Neural progenitor cell (in vitro differentiated cells): ENCODE data around the gene OSBPL1A. TPM values are rescaled to one million over a fixed set of nuclear protein-coding genes. Genes with fewer than 3 reads are reported as not detected.
A peak's percentile ranks its signal among the peaks of the same experiment; 100 is the strongest.

ENCODE experiments used
- DNase-seq: peaks from one replicate; pipeline ENCODE4 v3.0.0-alpha.2; 2016; ENCODE audit warnings: low spot score
- H2AFZ ChIP-seq: fragments of 200-600 bp; sonication (generic); replicated peaks from 2 replicates; pipeline ENCODE4 v1.6.1; 2016; ENCODE audit warnings: antibody characterized with exemption
- H3F3A ChIP-seq: fragments of 200-600 bp; sonication (generic); 2 replicates; pipeline ENCODE4 v1.6.1; 2016; ENCODE audit warnings: antibody characterized with exemption, low read depth
- H3K27ac ChIP-seq: fragments of 200-600 bp; sonication (generic); 2 replicates; pipeline ENCODE4 v1.5.1; 2016; ENCODE audit warnings: mild to moderate bottlenecking
- H3K27me3 ChIP-seq: fragments of 200-600 bp; sonication (generic); 2 replicates; pipeline ENCODE4 v1.6.1; 2016; ENCODE audit warnings: mild to moderate bottlenecking, moderate library complexity
- H3K36me3 ChIP-seq: fragments of 200-600 bp; sonication (generic); 2 replicates; pipeline ENCODE4 v1.5.1; 2016
- H3K4me1 ChIP-seq: fragments of 200-600 bp; sonication (generic); 2 replicates; pipeline ENCODE4 v1.6.1; 2016; ENCODE audit warnings: mixed run types
- H3K4me2 ChIP-seq: fragments of 200-600 bp; sonication (generic); 2 replicates; pipeline ENCODE4 v1.6.1; 2016
- H3K4me3 ChIP-seq: fragments of 200-600 bp; sonication (generic); 2 replicates; pipeline ENCODE4 v1.5.1; 2016
- H3K79me2 ChIP-seq: fragments of 200-600 bp; sonication (generic); 2 replicates; pipeline ENCODE4 v1.6.1; 2016; ENCODE audit warnings: low read depth
- H3K9ac ChIP-seq: fragments of 200-600 bp; sonication (generic); 2 replicates; pipeline ENCODE4 v1.6.1; 2016
- H3K9me3 ChIP-seq: fragments of 200-600 bp; sonication (generic); 2 replicates; pipeline ENCODE4 v1.5.1; 2016; ENCODE audit warnings: low read depth
- H4K20me1 ChIP-seq: fragments of 200-600 bp; sonication (generic); 2 replicates; pipeline ENCODE4 v1.6.1; 2016; ENCODE audit warnings: low read depth
- H3K27ac Mint-ChIP-seq: 3 replicates; pipeline ENCODE4 v1.8.0; 2021; ENCODE audit warnings: mixed read lengths
- H3K27me3 Mint-ChIP-seq: 2 replicates; pipeline ENCODE4 v1.8.0; 2022; ENCODE audit warnings: low read depth, mild to moderate bottlenecking, inconsistent platforms, moderate library complexity, mixed read lengths; ENCODE audit not compliant: insufficient read depth
- H3K36me3 Mint-ChIP-seq: 3 replicates; pipeline ENCODE4 v1.8.0; 2021; ENCODE audit warnings: mixed read lengths
- H3K4me1 Mint-ChIP-seq: 3 replicates; pipeline ENCODE4 v1.8.0; 2021; ENCODE audit warnings: mixed read lengths
- H3K4me3 Mint-ChIP-seq: 3 replicates; pipeline ENCODE4 v1.8.0; 2021; ENCODE audit warnings: mild to moderate bottlenecking, moderate library complexity, mixed read lengths
- H3K9me3 Mint-ChIP-seq: 3 replicates; pipeline ENCODE4 v1.8.0; 2020; ENCODE audit warnings: mixed read lengths
- CTCF ChIP-seq: fragments of 200-600 bp; sonication (generic); IDR thresholded peaks from 2 replicates; pipeline ENCODE4 v1.5.1; 2017; ENCODE audit warnings: antibody characterized with exemption, mild to moderate bottlenecking
- EZH2 ChIP-seq: fragments of 200-600 bp; sonication (generic); IDR thresholded peaks from 2 replicates; pipeline ENCODE4 v1.6.1; 2017; ENCODE audit warnings: antibody characterized with exemption, mild to moderate bottlenecking, moderate library complexity
- EZH2phosphoT487 ChIP-seq: fragments of 200-600 bp; sonication (generic); IDR thresholded peaks from 2 replicates; pipeline ENCODE4 v1.6.1; 2017; ENCODE audit warnings: antibody characterized with exemption
- total RNA-seq: library from RNA; depleted of rRNA; stranded (reverse); fragments of >200 nt; gene quantifications from 2 replicates; pipeline ENCODE4 v1.2.3, GENCODE V29; 2015; ENCODE audit warnings: low replicate concordance

OSBPL1A gene
- total RNA-seq, 1 donor from 2014 or later: 75.0 TPM

GRCh38 chr18:24243677-24244076 lies 153.9 kb downstream of the OSBPL1A start:
- no peak overlapping the region for H3K4me3 ChIP-seq
- no peaks in the 10 kb centered on the region for H3K9me3 ChIP-seq
- no peak overlapping the region for H2AFZ ChIP-seq
- no peaks in the 10 kb centered on the region for H3F3A ChIP-seq
- TF ChIP-seq EZH2phosphoT487: no peak
- TF ChIP-seq CTCF: no peak
- TF ChIP-seq EZH2: no peak
- Mint-ChIP-seq H3K27me3 (no peaks in the 10 kb centered on the region), H3K27ac (no peak overlapping the region), H3K36me3 (peaks cover 15% of the 10 kb centered on the region), H3K4me1 (peaks cover 6% of the 10 kb centered on the region), H3K9me3 (no peaks in the 10 kb centered on the region), H3K4me3 (no peak overlapping the region)
- DNase-seq: no peak
- no peaks in the 10 kb centered on the region for H3K4me1 ChIP-seq
- H4K20me1 ChIP-seq: no peaks in the 10 kb centered on the region
- no peak overlapping the region for H3K4me2 ChIP-seq
- H3K79me2 ChIP-seq: no peaks in the 10 kb centered on the region
- H3K36me3 ChIP-seq: no peaks in the 10 kb centered on the region
- H3K27ac ChIP-seq: no peak overlapping the region
- H3K9ac ChIP-seq: no peak overlapping the region
- H3K27me3 ChIP-seq: no peaks in the 10 kb centered on the region

- no peak for DNase-seq
- no peak for TF ChIP-seq EZH2
- TF ChIP-seq CTCF: no peak
- TF ChIP-seq EZH2phosphoT487: no peak
- H3K27me3 Mint-ChIP-seq: no peaks in the 10 kb centered on the region
- H3K27ac Mint-ChIP-seq: no peak overlapping the region
- no peaks in the 10 kb centered on the region for H3K27me3 ChIP-seq
- H3K79me2 ChIP-seq: no peaks in the 10 kb centered on the region
- no peak overlapping the region for H3K4me2 ChIP-seq
- no peak overlapping the region for H3K4me3 ChIP-seq
- peaks cover 7% of the 10 kb centered on the region for H3K4me1 Mint-ChIP-seq
- H3K36me3 ChIP-seq: no peaks in the 10 kb centered on the region
- no peaks in the 10 kb centered on the region for H4K20me1 ChIP-seq
- no peak overlapping the region for H3K9ac ChIP-seq
- H3K4me3 Mint-ChIP-seq: no peak overlapping the region
- no peak overlapping the region for H3K27ac ChIP-seq
- H2AFZ ChIP-seq: no peak overlapping the region
- H3K9me3 ChIP-seq: no peaks in the 10 kb centered on the region
- H3F3A ChIP-seq: no peaks in the 10 kb centered on the region
- peaks cover under 1% of the 10 kb centered on the region for H3K4me1 ChIP-seq
- H3K36me3 Mint-ChIP-seq: peaks cover 42% of the 10 kb centered on the region
- H3K9me3 Mint-ChIP-seq: no peaks in the 10 kb centered on the region
These were observed 158.3 kb downstream of the OSBPL1A start for GRCh38 chr18:24239341-24239740.

GRCh38 chr18:24238387-24238786 lies 159.2 kb downstream of the OSBPL1A start:
- Histone ChIP-seq H3K27ac (no peak overlapping the region), H3F3A (no peaks in the 10 kb centered on the region), H3K36me3 (no peaks in the 10 kb centered on the region), H4K20me1 (no peaks in the 10 kb centered on the region), H2AFZ (no peak overlapping the region), H3K9me3 (no peaks in the 10 kb centered on the region), H3K9ac (no peak overlapping the region), H3K4me2 (no peak overlapping the region), H3K4me1 (peaks cover 9% of the 10 kb centered on the region), H3K4me3 (no peak overlapping the region), H3K27me3 (no peaks in the 10 kb centered on the region), H3K79me2 (no peaks in the 10 kb centered on the region)
- Mint-ChIP-seq H3K27me3 (no peaks in the 10 kb centered on the region), H3K4me1 (peaks cover 7% of the 10 kb centered on the region), H3K4me3 (no peak overlapping the region), H3K36me3 (peaks cover 45% of the 10 kb centered on the region), H3K9me3 (no peaks in the 10 kb centered on the region), H3K27ac (peak overlapping the region; percentile 18)
- no peak for DNase-seq
- TF ChIP-seq CTCF: no peak
